IPS-11a (cell line): ENCODE data around the gene RAB3GAP2.
"Not testable (repeated sequence)": the region's sequence is repeated elsewhere in the genome, so short reads cannot be mapped to it uniquely, and the experiment has no call there.

Experiments
- H3K4me3 ChIP-seq: one replicate; pipeline ENCODE4 v1.5.1; 2013; ENCODE audit warnings: low read depth, low read length, control low read depth

RAB3GAP2 gene

GRCh38 chr1:220243947-220244346 lies 28.3 kb downstream of the RAB3GAP2 start:
- H3K4me3 ChIP-seq: no peak overlapping the region

- H3K4me3 ChIP-seq: no peak overlapping the region
These were observed 31.1 kb downstream of the RAB3GAP2 start for GRCh38 chr1:220241072-220241663.

GRCh38 chr1:220239966-220240365 lies 32.3 kb downstream of the RAB3GAP2 start:
- H3K4me3 ChIP-seq: no peak overlapping the region

- no peak overlapping the region for H3K4me3 ChIP-seq
These were observed 33.0 kb downstream of the RAB3GAP2 start for GRCh38 chr1:220239213-220239612.

GRCh38 chr1:220236278-220236677 lies 36.0 kb downstream of the RAB3GAP2 start:
- H3K4me3 ChIP-seq: not testable (repeated sequence)

- no peak overlapping the region for H3K4me3 ChIP-seq
These were observed 36.8 kb downstream of the RAB3GAP2 start for GRCh38 chr1:220235462-220235861.

- no peak overlapping the region for H3K4me3 ChIP-seq
These were observed 38.3 kb downstream of the RAB3GAP2 start for GRCh38 chr1:220233927-220234326.

GRCh38 chr1:220229771-220230170 lies 42.5 kb downstream of the RAB3GAP2 start:
- H3K4me3 ChIP-seq: no peak overlapping the region

- H3K4me3 ChIP-seq: no peak overlapping the region
These were observed 44.9 kb downstream of the RAB3GAP2 start for GRCh38 chr1:220227393-220227792.

- no peak overlapping the region for H3K4me3 ChIP-seq
These were observed 45.5 kb downstream of the RAB3GAP2 start for GRCh38 chr1:220226752-220227151.

- no peak overlapping the region for H3K4me3 ChIP-seq
These were observed 46.3 kb downstream of the RAB3GAP2 start for GRCh38 chr1:220225957-220226356.

GRCh38 chr1:220224611-220225124 lies 47.6 kb downstream of the RAB3GAP2 start:
- no peak overlapping the region for H3K4me3 ChIP-seq

- no peak overlapping the region for H3K4me3 ChIP-seq
These were observed 48.2 kb downstream of the RAB3GAP2 start for GRCh38 chr1:220224033-220224432.

- no peak overlapping the region for H3K4me3 ChIP-seq
These were observed 49.3 kb downstream of the RAB3GAP2 start for GRCh38 chr1:220222939-220223338.

- H3K4me3 ChIP-seq: no peak overlapping the region
These were observed 50.6 kb downstream of the RAB3GAP2 start for GRCh38 chr1:220221670-220222069.

- no peak overlapping the region for H3K4me3 ChIP-seq
These were observed 51.0 kb downstream of the RAB3GAP2 start for GRCh38 chr1:220221269-220221668.

- H3K4me3 ChIP-seq: not testable (repeated sequence)
These were observed 51.6 kb downstream of the RAB3GAP2 start for GRCh38 chr1:220220699-220221040.

- H3K4me3 ChIP-seq: no peak overlapping the region
These were observed 52.2 kb downstream of the RAB3GAP2 start for GRCh38 chr1:220219865-220220698.

- H3K4me3 ChIP-seq: no peak overlapping the region
These were observed 53.2 kb downstream of the RAB3GAP2 start for GRCh38 chr1:220219136-220219442.

- not testable (repeated sequence) for H3K4me3 ChIP-seq
These were observed 53.7 kb downstream of the RAB3GAP2 start for GRCh38 chr1:220218397-220219135.

GRCh38 chr1:220217383-220217988 lies 54.8 kb downstream of the RAB3GAP2 start:
- no peak overlapping the region for H3K4me3 ChIP-seq
